Effector CD8-positive, alpha-beta T cell (primary cell): Measurements from ENCODE around the gene HIPK2.

Source experiments
- DNase-seq: peaks from one replicate; lab custom pipeline; 2025; lab: John Stamatoyannopoulos, UW

Gene HIPK2

GRCh38 chr7:139752604-139753003 is 25.2 kb downstream of the HIPK2 start:
- no peak for DNase-seq

GRCh38 chr7:139752148-139752547 is 25.6 kb downstream of the HIPK2 start:
- no peak for DNase-seq

- no peak for DNase-seq
Measured at GRCh38 chr7:139750459-139751095, 27.2 kb downstream of the HIPK2 start.

GRCh38 chr7:139749545-139749944 is 28.3 kb downstream of the HIPK2 start:
- DNase-seq: no peak

GRCh38 chr7:139748941-139749340 is 28.9 kb downstream of the HIPK2 start:
- DNase-seq: no peak

GRCh38 chr7:139748373-139748765 is 29.4 kb downstream of the HIPK2 start:
- DNase-seq: no peak

GRCh38 chr7:139747662-139748372 is 30.0 kb downstream of the HIPK2 start:
- no peak for DNase-seq

- no peak for DNase-seq
Measured at GRCh38 chr7:139746652-139747051, 31.1 kb downstream of the HIPK2 start.

GRCh38 chr7:139745678-139746143 is 32.1 kb downstream of the HIPK2 start:
- DNase-seq: no peak

GRCh38 chr7:139744768-139745677 is 32.8 kb downstream of the HIPK2 start:
- no peak for DNase-seq

GRCh38 chr7:139743967-139744767 is 33.6 kb downstream of the HIPK2 start:
- no peak for DNase-seq

GRCh38 chr7:139743267-139743966 is 34.4 kb downstream of the HIPK2 start:
- no peak for DNase-seq

- DNase-seq: no peak
Measured at GRCh38 chr7:139741789-139742344, 35.9 kb downstream of the HIPK2 start.

GRCh38 chr7:139741239-139741638 is 36.6 kb downstream of the HIPK2 start:
- DNase-seq: no peak

GRCh38 chr7:139739863-139740597 is 37.8 kb downstream of the HIPK2 start:
- DNase-seq: no peak

- DNase-seq: no peak
Measured at GRCh38 chr7:139738772-139739171, 39.0 kb downstream of the HIPK2 start.

- DNase-seq: no peak
Measured at GRCh38 chr7:139738101-139738489, 39.7 kb downstream of the HIPK2 start.

- DNase-seq: no peak
Measured at GRCh38 chr7:139737221-139738100, 40.3 kb downstream of the HIPK2 start.
